Hepatocyte (in vitro differentiated cells): ENCODE results near the gene LRRK1. TPM values are rescaled to one million over a fixed set of nuclear protein-coding genes. Genes with fewer than 3 reads are reported as not detected.

ENCODE experiments used
- DNase-seq: peaks from one replicate; pipeline ENCODE4 v3.0.0-alpha.2; 2016; ENCODE audit warnings: low spot score
- H2AFZ ChIP-seq: fragments of 200-600 bp; sonication (generic); 2 replicates; pipeline ENCODE4 v1.6.0; 2016; ENCODE audit warnings: antibody characterized with exemption, mild to moderate bottlenecking
- H3K27ac ChIP-seq: fragments of 200-600 bp; sonication (generic); 2 replicates; pipeline ENCODE4 v1.5.1; 2016; ENCODE audit warnings: mild to moderate bottlenecking
- H3K27me3 ChIP-seq: fragments of 200-600 bp; sonication (generic); 2 replicates; pipeline ENCODE4 v1.6.1; 2016
- H3K36me3 ChIP-seq: fragments of 200-600 bp; sonication (generic); replicated peaks from 2 replicates; pipeline ENCODE4 v1.5.1; 2016; ENCODE audit warnings: low read depth; ENCODE audit not compliant: insufficient read depth
- H3K4me1 ChIP-seq: fragments of 200-600 bp; sonication (generic); 2 replicates; pipeline ENCODE4 v1.5.1; 2016; ENCODE audit warnings: mild to moderate bottlenecking, moderate library complexity; ENCODE audit not compliant: insufficient read depth
- H3K4me2 ChIP-seq: fragments of 200-600 bp; sonication (generic); 2 replicates; pipeline ENCODE4 v1.6.0; 2016
- H3K4me3 ChIP-seq: fragments of 200-600 bp; sonication (generic); 2 replicates; pipeline ENCODE4 v1.5.1; 2016; ENCODE audit warnings: mild to moderate bottlenecking
- H3K79me2 ChIP-seq: fragments of 200-600 bp; sonication (generic); 2 replicates; pipeline ENCODE4 v1.6.0; 2017; ENCODE audit warnings: mild to moderate bottlenecking
- H3K9me2 ChIP-seq: fragments of 200-600 bp; sonication (generic); replicated peaks from 2 replicates; pipeline ENCODE4 v1.6.0; 2017; ENCODE audit warnings: mild to moderate bottlenecking; ENCODE audit not compliant: insufficient read depth
- H3K9me3 ChIP-seq: fragments of 200-600 bp; sonication (generic); 2 replicates; pipeline ENCODE4 v1.5.1; 2016; ENCODE audit warnings: low read depth, mild to moderate bottlenecking
- H4K20me1 ChIP-seq: fragments of 200-600 bp; sonication (generic); 2 replicates; pipeline ENCODE4 v1.6.0; 2016; ENCODE audit warnings: mild to moderate bottlenecking; ENCODE audit not compliant: insufficient read depth, poor library complexity, severe bottlenecking
- CTCF ChIP-seq: fragments of 200-600 bp; sonication (generic); IDR thresholded peaks from 2 replicates; pipeline ENCODE4 v1.5.1; 2016; ENCODE audit warnings: antibody characterized with exemption, mild to moderate bottlenecking; ENCODE audit not compliant: poor library complexity
- EZH2 ChIP-seq: fragments of 200-600 bp; sonication (generic); IDR thresholded peaks from 2 replicates; pipeline ENCODE4 v1.6.1; 2016; ENCODE audit warnings: antibody characterized with exemption, mild to moderate bottlenecking, borderline replicate concordance
- EZH2phosphoT487 ChIP-seq: fragments of 200-600 bp; sonication (generic); IDR thresholded peaks from one replicate; pipeline ENCODE4 v1.6.1; 2018; ENCODE audit warnings: antibody characterized with exemption, mild to moderate bottlenecking, low read depth, moderate library complexity; ENCODE audit not compliant: unreplicated experiment, severe bottlenecking
- WGBS: methylation state at CpG from one replicate; pipeline ENCODE4 v1.1.6; 2016; ENCODE audit warnings: low lambda C conversion rate; ENCODE audit errors: missing lambda C conversion rate; 5-methylcytosine and 5-hydroxymethylcytosine counted together
- polyA plus RNA-seq: library from polyadenylated mRNA; unstranded; fragments of >200 nt; fragmentation: Nextera tagmentation; extraction: Ambion mirVana; gene quantifications from 2 replicates; pipeline ENCODE4 v1.2.1, GENCODE V29; 2016
- total RNA-seq: library from RNA; depleted of rRNA; stranded (reverse); fragments of >200 nt; gene quantifications from 2 replicates; pipeline ENCODE4 v1.2.3, GENCODE V29; 2014

Gene LRRK1
- total and polyA plus RNA-seq, 2 experiments from 2014 or later, result 2.1 TPM

- TF ChIP-seq CTCF (no peak), EZH2 (no peak), EZH2phosphoT487 (no peak)
- no peaks in the 10 kb centered on the region for H3K4me1 ChIP-seq
- H3K9me3 ChIP-seq, result peaks cover 10% of the 10 kb centered on the region
- H2AFZ ChIP-seq, result no peak overlapping the region
- H3K27me3 ChIP-seq, result no peaks in the 10 kb centered on the region
- H3K79me2 ChIP-seq, result no peaks in the 10 kb centered on the region
- DNase-seq, result no peak
- no peak overlapping the region for H3K4me2 ChIP-seq
- H3K36me3 ChIP-seq, result no peaks in the 10 kb centered on the region
- 93% methylated on average over 8 of the region's 8 CpGs for WGBS
- H4K20me1 ChIP-seq, result no peaks in the 10 kb centered on the region
- H3K4me3 ChIP-seq, result no peak overlapping the region
- no peaks in the 10 kb centered on the region for H3K9me2 ChIP-seq
- H3K27ac ChIP-seq, result no peak overlapping the region
These were observed 112.1 kb downstream of the LRRK1 start for GRCh38 chr15:101031213-101031612.

GRCh38 chr15:101033801-101034200, 114.6 kb downstream of the LRRK1 start:
- no peak overlapping the region for H2AFZ ChIP-seq
- H3K36me3 ChIP-seq, result no peaks in the 10 kb centered on the region
- WGBS, result 96% methylated on average over 3 of the region's 3 CpGs
- H3K4me3 ChIP-seq, result no peak overlapping the region
- H3K9me2 ChIP-seq, result no peaks in the 10 kb centered on the region
- H3K27ac ChIP-seq, result no peak overlapping the region
- H3K27me3 ChIP-seq, result no peaks in the 10 kb centered on the region
- TF ChIP-seq EZH2phosphoT487 (no peak), CTCF (no peak), EZH2 (no peak)
- DNase-seq, result no peak
- no peak overlapping the region for H3K4me2 ChIP-seq
- peaks cover 10% of the 10 kb centered on the region for H3K9me3 ChIP-seq
- H3K4me1 ChIP-seq, result no peaks in the 10 kb centered on the region
- H3K79me2 ChIP-seq, result no peaks in the 10 kb centered on the region
- no peaks in the 10 kb centered on the region for H4K20me1 ChIP-seq

GRCh38 chr15:101035611-101036010, 116.5 kb downstream of the LRRK1 start:
- Histone ChIP-seq H3K9me3 (peaks cover 10% of the 10 kb centered on the region), H3K4me2 (no peak overlapping the region), H2AFZ (no peak overlapping the region), H3K4me3 (no peak overlapping the region), H3K36me3 (no peaks in the 10 kb centered on the region), H4K20me1 (no peaks in the 10 kb centered on the region), H3K27me3 (no peaks in the 10 kb centered on the region), H3K9me2 (no peaks in the 10 kb centered on the region), H3K4me1 (no peaks in the 10 kb centered on the region), H3K27ac (no peak overlapping the region), H3K79me2 (no peaks in the 10 kb centered on the region)
- TF ChIP-seq EZH2 (no peak), CTCF (no peak), EZH2phosphoT487 (no peak)
- no peak for DNase-seq

GRCh38 chr15:101036189-101036588, 117.0 kb downstream of the LRRK1 start:
- Histone ChIP-seq H3K9me3 (peaks cover 10% of the 10 kb centered on the region), H4K20me1 (no peaks in the 10 kb centered on the region), H3K36me3 (no peaks in the 10 kb centered on the region), H3K9me2 (no peaks in the 10 kb centered on the region), H3K4me1 (no peaks in the 10 kb centered on the region), H3K4me3 (no peak overlapping the region), H3K27me3 (no peaks in the 10 kb centered on the region), H3K27ac (no peak overlapping the region), H3K79me2 (no peaks in the 10 kb centered on the region), H2AFZ (no peak overlapping the region), H3K4me2 (no peak overlapping the region)
- DNase-seq, result no peak
- WGBS, result 76% methylated on average over 1 of the region's 1 CpG
- TF ChIP-seq EZH2, result no peak
- TF ChIP-seq EZH2phosphoT487, result no peak
